ENCODE data around the gene IER3IP1.

DNA sequence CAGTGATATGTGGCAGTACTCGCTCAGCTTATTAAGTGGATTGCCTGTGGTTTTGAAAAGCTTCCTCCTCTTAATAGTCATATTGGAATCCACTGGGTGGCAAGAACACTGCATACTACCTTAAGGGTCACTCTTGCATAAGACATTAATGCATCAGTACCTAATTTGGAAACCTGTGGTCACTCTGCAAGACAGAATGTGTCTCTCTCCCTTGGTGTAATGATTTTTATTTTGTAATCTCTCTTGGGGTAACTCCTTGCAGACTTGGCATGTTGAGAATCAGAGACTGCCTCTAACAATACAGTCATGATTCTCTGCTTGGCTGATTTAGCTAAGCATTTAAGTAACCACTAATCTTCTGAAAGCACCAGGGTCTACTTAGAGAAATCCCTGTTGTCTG lies 33.0 kb upstream of the IER3IP1 start:
- TF ChIP-seq CTCF (IDR thresholded peaks at IDR 0.05) (no peak), ZFX (IDR thresholded peaks at IDR 0.05; ENCODE audit: borderline replicate concordance) (no peak)

Data from 22Rv1 (cell line).